UCSD-AML1 (cell line): ENCODE results near the gene STOML1.
"Not testable (repeated sequence)": the region's sequence is repeated elsewhere in the genome, so short reads cannot be mapped to it uniquely, and the experiment has no call there.

Experiments
- DNase-seq: peaks from one replicate; lab custom pipeline; 2025; ENCODE audit not compliant: unreplicated experiment; lab: John Stamatoyannopoulos, UW

STOML1 gene

GRCh38 chr15:73965758-73966113 lies 26.4 kb downstream of the STOML1 start:
- no peak for DNase-seq

GRCh38 chr15:73965094-73965757 lies 26.9 kb downstream of the STOML1 start:
- no peak for DNase-seq

- peak; percentile 89 for DNase-seq
Observed at GRCh38 chr15:73964736-73965093, 27.4 kb downstream of the STOML1 start.

- DNase-seq = no peak
Observed at GRCh38 chr15:73962433-73962832, 29.7 kb downstream of the STOML1 start.

GRCh38 chr15:73960472-73961070 lies 31.5 kb downstream of the STOML1 start:
- DNase-seq = not testable (repeated sequence)

GRCh38 chr15:73959801-73960200 lies 32.3 kb downstream of the STOML1 start:
- no peak for DNase-seq

GRCh38 chr15:73959012-73959581 lies 33.0 kb downstream of the STOML1 start:
- DNase-seq = peak; percentile 64

- DNase-seq = no peak
Observed at GRCh38 chr15:73957785-73958184, 34.3 kb downstream of the STOML1 start.

- DNase-seq = no peak
Observed at GRCh38 chr15:73957276-73957675, 34.8 kb downstream of the STOML1 start.

- DNase-seq = peak; percentile 82
Observed at GRCh38 chr15:73956743-73957135, 35.4 kb downstream of the STOML1 start.

GRCh38 chr15:73955861-73956742 lies 36.0 kb downstream of the STOML1 start:
- no peak for DNase-seq

GRCh38 chr15:73955326-73955725 lies 36.8 kb downstream of the STOML1 start:
- DNase-seq = no peak

- no peak for DNase-seq
Observed at GRCh38 chr15:73954188-73955145, 37.6 kb downstream of the STOML1 start.

GRCh38 chr15:73952913-73953750 lies 39.0 kb downstream of the STOML1 start:
- DNase-seq = no peak

GRCh38 chr15:73952171-73952912 lies 39.8 kb downstream of the STOML1 start:
- no peak for DNase-seq

GRCh38 chr15:73951601-73952000 lies 40.5 kb downstream of the STOML1 start:
- DNase-seq = no peak

GRCh38 chr15:73950831-73951561 lies 41.1 kb downstream of the STOML1 start:
- peak; percentile 93 for DNase-seq

GRCh38 chr15:73950479-73950830 lies 41.6 kb downstream of the STOML1 start:
- DNase-seq = no peak
